Fibroblast of the aortic adventitia (primary cell): Measurements from ENCODE around the gene HOXB4. TPM values are rescaled to one million over a fixed set of nuclear protein-coding genes. Genes with fewer than 3 reads are reported as not detected.
"Not testable (repeated sequence)": the region's sequence is repeated elsewhere in the genome, so short reads cannot be mapped to it uniquely, and the experiment has no call there.

Experiments used
- DNase-seq: peaks from one replicate; pipeline ENCODE4 v3.0.0-alpha.2; 2010; ENCODE audit warnings: low read depth
- H3K4me3 ChIP-seq: 2 replicates; pipeline ENCODE4 v1.5.1; 2011; ENCODE audit warnings: low read depth, mild to moderate bottlenecking, control low read depth, low read length, moderate library complexity
- CTCF ChIP-seq: IDR thresholded peaks from 2 replicates; pipeline ENCODE4 v1.5.1; 2011; ENCODE audit warnings: mild to moderate bottlenecking, low read length, control low read depth, inconsistent platforms; ENCODE audit not compliant: insufficient read depth
- total RNA-seq: library from RNA; depleted of rRNA; stranded (reverse); fragments of >200 nt; gene quantifications from 2 replicates; pipeline ENCODE4 v1.2.3, GENCODE V29; 2012; ENCODE audit warnings: low replicate concordance

Gene HOXB4
- total RNA-seq, 1 donor = 3.8 TPM

GRCh38 chr17:48541577-48542113 is 36.5 kb downstream of the HOXB4 start:
- no peak for TF ChIP-seq CTCF
- peak overlapping the region; percentile 83 for H3K4me3 ChIP-seq
- DNase-seq = peak; percentile 87

- DNase-seq = peak; percentile 51
- TF ChIP-seq CTCF = no peak
- peak overlapping the region; percentile 83 for H3K4me3 ChIP-seq
These were observed 37.0 kb downstream of the HOXB4 start for GRCh38 chr17:48541036-48541576.

- no peak for TF ChIP-seq CTCF
- DNase-seq = no peak
- no peak overlapping the region for H3K4me3 ChIP-seq
These were observed 37.9 kb downstream of the HOXB4 start for GRCh38 chr17:48540213-48540612.

GRCh38 chr17:48539177-48539576 is 39.0 kb downstream of the HOXB4 start:
- peak; percentile 79 for DNase-seq
- TF ChIP-seq CTCF = no peak
- H3K4me3 ChIP-seq = no peak overlapping the region

- DNase-seq = no peak
- H3K4me3 ChIP-seq = no peak overlapping the region
- TF ChIP-seq CTCF = no peak
These were observed 40.8 kb downstream of the HOXB4 start for GRCh38 chr17:48537316-48537715.

- not testable (repeated sequence) for DNase-seq, H3K4me3 ChIP-seq
These were observed 42.2 kb downstream of the HOXB4 start for GRCh38 chr17:48535793-48536559.

GRCh38 chr17:48532261-48532660 is 45.9 kb downstream of the HOXB4 start:
- no peak overlapping the region for H3K4me3 ChIP-seq
- no peak for TF ChIP-seq CTCF
- no peak for DNase-seq
